SK-N-MC (cell line): ENCODE results near the gene ARHGAP32.

Experiments used
- EZH2 ChIP-seq: fragments of 200-600 bp; sonication (generic); IDR thresholded peaks from one replicate; pipeline ENCODE4 v1.6.1; 2017; ENCODE audit warnings: antibody characterized with exemption
- FOXP2 ChIP-seq: optimal IDR thresholded peaks from 2 replicates; pipeline ENCODE3; 2011; ENCODE audit warnings: mild to moderate bottlenecking, moderate library complexity; ENCODE audit not compliant: insufficient read depth; ENCODE audit errors: extremely low read length, control extremely low read depth
- POLR2AphosphoS5 ChIP-seq: IDR thresholded peaks from 2 replicates; pipeline ENCODE4 v1.6.1; 2012; ENCODE audit warnings: mild to moderate bottlenecking, low read depth, low read length, borderline replicate concordance

GRCh38 chr11:128955636-128956035 is 236.5 kb downstream of the ARHGAP32 start:
- TF ChIP-seq POLR2AphosphoS5 (no peak), EZH2 (no peak), FOXP2 (no peak)
